Fibroblast of peridontal ligament (primary cell): ENCODE measurements around the gene FCHO1.

Source experiments
- DNase-seq: peaks from one replicate; pipeline ENCODE4 v3.0.0-alpha.2; 2010; ENCODE audit errors: extremely low read depth

FCHO1 gene

GRCh38 chr19:17735410-17735809, 15.9 kb upstream of the FCHO1 start:
- DNase-seq = no peak

GRCh38 chr19:17737690-17738153, 13.6 kb upstream of the FCHO1 start:
- DNase-seq = peak; percentile 27

GRCh38 chr19:17739121-17739875, 12.0 kb upstream of the FCHO1 start:
- no peak for DNase-seq

- no peak for DNase-seq
These were observed 9.8 kb upstream of the FCHO1 start for GRCh38 chr19:17741456-17741855.

- DNase-seq = peak; percentile 58
These were observed 7.2 kb upstream of the FCHO1 start for GRCh38 chr19:17743874-17744580.

GRCh38 chr19:17747205-17748098, 3.8 kb upstream of the FCHO1 start:
- DNase-seq = peak; percentile 87

- DNase-seq = no peak
These were observed 2.2 kb upstream of the FCHO1 start for GRCh38 chr19:17748884-17749638.

- DNase-seq = no peak
These were observed 1.4 kb upstream of the FCHO1 start for GRCh38 chr19:17749912-17750317.

- DNase-seq = no peak
These were observed 616 bp downstream of the FCHO1 start for GRCh38 chr19:17751912-17752273.

GRCh38 chr19:17752865-17753639, 1.8 kb downstream of the FCHO1 start:
- DNase-seq = no peak

GRCh38 chr19:17753976-17754375, 2.7 kb downstream of the FCHO1 start:
- no peak for DNase-seq

- DNase-seq = no peak
These were observed 3.6 kb downstream of the FCHO1 start for GRCh38 chr19:17754634-17755442.

GRCh38 chr19:17755443-17755890, 4.2 kb downstream of the FCHO1 start:
- no peak for DNase-seq

GRCh38 chr19:17755977-17756670, 4.8 kb downstream of the FCHO1 start:
- peak; percentile 16 for DNase-seq

GRCh38 chr19:17757125-17757524, 5.8 kb downstream of the FCHO1 start:
- peak; percentile 35 for DNase-seq

GRCh38 chr19:17758515-17758914, 7.2 kb downstream of the FCHO1 start:
- no peak for DNase-seq

- no peak for DNase-seq
These were observed 9.9 kb downstream of the FCHO1 start for GRCh38 chr19:17761148-17761547.

- DNase-seq = peak; percentile 22
These were observed 11.4 kb downstream of the FCHO1 start for GRCh38 chr19:17762505-17763229.
